GF-D8 (cell line): ENCODE measurements around the gene SLC35F3.
"Not testable (repeated sequence)": the region's sequence is repeated elsewhere in the genome, so short reads cannot be mapped to it uniquely, and the experiment has no call there.

ENCODE experiments used
- DNase-seq: peaks from one replicate; lab custom pipeline; 2025; lab: John Stamatoyannopoulos, UW

Gene SLC35F3

GRCh38 chr1:234148350-234148749, 243.9 kb downstream of the SLC35F3 start:
- no peak for DNase-seq

- DNase-seq: no peak
These were observed 244.3 kb downstream of the SLC35F3 start for GRCh38 chr1:234148816-234149215.

GRCh38 chr1:234149217-234149616, 244.7 kb downstream of the SLC35F3 start:
- no peak for DNase-seq

- DNase-seq: no peak
These were observed 246.4 kb downstream of the SLC35F3 start for GRCh38 chr1:234150892-234151291.

GRCh38 chr1:234152344-234152743, 247.9 kb downstream of the SLC35F3 start:
- not testable (repeated sequence) for DNase-seq

GRCh38 chr1:234154320-234155251, 250.1 kb downstream of the SLC35F3 start:
- DNase-seq: peak; percentile 6

GRCh38 chr1:234162661-234163060, 258.2 kb downstream of the SLC35F3 start:
- no peak for DNase-seq

GRCh38 chr1:234163267-234163919, 258.9 kb downstream of the SLC35F3 start:
- no peak for DNase-seq

GRCh38 chr1:234164098-234164709, 259.7 kb downstream of the SLC35F3 start:
- DNase-seq: no peak

- DNase-seq: no peak
These were observed 263.7 kb downstream of the SLC35F3 start for GRCh38 chr1:234168061-234168724.

GRCh38 chr1:234169161-234169849, 264.8 kb downstream of the SLC35F3 start:
- no peak for DNase-seq

- DNase-seq: no peak
These were observed 265.6 kb downstream of the SLC35F3 start for GRCh38 chr1:234170067-234170466.

- peak; percentile 74 for DNase-seq
These were observed 266.1 kb downstream of the SLC35F3 start for GRCh38 chr1:234170622-234171021.

- DNase-seq: no peak
These were observed 269.5 kb downstream of the SLC35F3 start for GRCh38 chr1:234173968-234174367.

GRCh38 chr1:234175363-234175762, 270.9 kb downstream of the SLC35F3 start:
- no peak for DNase-seq

GRCh38 chr1:234176000-234176399, 271.5 kb downstream of the SLC35F3 start:
- DNase-seq: no peak

GRCh38 chr1:234176847-234177246, 272.4 kb downstream of the SLC35F3 start:
- not testable (repeated sequence) for DNase-seq

GRCh38 chr1:234185438-234185837, 281.0 kb downstream of the SLC35F3 start:
- no peak for DNase-seq

- no peak for DNase-seq
These were observed 281.7 kb downstream of the SLC35F3 start for GRCh38 chr1:234186037-234186688.

- no peak for DNase-seq
These were observed 283.9 kb downstream of the SLC35F3 start for GRCh38 chr1:234188454-234188792.

- DNase-seq: no peak
These were observed 293.4 kb downstream of the SLC35F3 start for GRCh38 chr1:234197839-234198238.
